Stimulated activated CD4-positive, alpha-beta T cell treated with anti-CD3 and anti-CD28 coated beads, Interleukin-12 subunit alpha, Interleukin-12 subunit beta, amount 100 ng/mL, for 24 hours (primary cell): Measurements from ENCODE around the gene NT5DC2.

Experiments
- DNase-seq, 2 experiments: peaks; one replicate each; pipeline ENCODE4 v3.0.0-alpha.2; 2020; ENCODE audit warnings: low read depth in 2 of 2

NT5DC2 gene

GRCh38 chr3:52488746-52489145 lies 44.9 kb downstream of the NT5DC2 start:
- no peak for DNase-seq

GRCh38 chr3:52487788-52488691 lies 45.6 kb downstream of the NT5DC2 start:
- no peak for DNase-seq

- no peak for DNase-seq
Observed at GRCh38 chr3:52487050-52487787, 46.4 kb downstream of the NT5DC2 start.

- DNase-seq = no peak
Observed at GRCh38 chr3:52484680-52485461, 48.8 kb downstream of the NT5DC2 start.

- DNase-seq = no peak
Observed at GRCh38 chr3:52483577-52484381, 49.9 kb downstream of the NT5DC2 start.

GRCh38 chr3:52483081-52483480 lies 50.6 kb downstream of the NT5DC2 start:
- no peak for DNase-seq

- no peak for DNase-seq
Observed at GRCh38 chr3:52481819-52482521, 51.7 kb downstream of the NT5DC2 start.

GRCh38 chr3:52480768-52481715 lies 52.6 kb downstream of the NT5DC2 start:
- DNase-seq = no peak

- no peak for DNase-seq
Observed at GRCh38 chr3:52479877-52480575, 53.6 kb downstream of the NT5DC2 start.

GRCh38 chr3:52479037-52479876 lies 54.4 kb downstream of the NT5DC2 start:
- no peak for DNase-seq

- no peak for DNase-seq
Observed at GRCh38 chr3:52477796-52478095, 55.9 kb downstream of the NT5DC2 start.

GRCh38 chr3:52477076-52477795 lies 56.4 kb downstream of the NT5DC2 start:
- DNase-seq = no peak
